Right lobe of liver (tissue), 4 donors: ENCODE measurements around the gene FAM171A1.

Experiments
- POLR2A ChIP-seq: fragments of 450-650 bp; IDR thresholded peaks from one replicate; pipeline ENCODE4 v1.6.1; 2017; ENCODE audit warnings: antibody characterized with exemption, mild to moderate bottlenecking
- TF ChIP-seq, protein P1 (sequence below), 4 donors: fragments of 200-600 bp in 3 of 4; fragments of 450-650 bp in 1 of 4; IDR thresholded peaks; one replicate each; pipeline versions ENCODE4 v1.5.1 to v1.8.0; 2016 to 2022; ENCODE audit warnings: antibody characterized with exemption in 4 of 4, mild to moderate bottlenecking in 2 of 4
- donor health status: DM: no; HTN: no; CAD: no.
- donor health status: DM: no; HTN: no; CAD: no.
- donor health status: DM: no; HTN: yes; CAD: no.

- TF ChIP-seq, protein P1, sequence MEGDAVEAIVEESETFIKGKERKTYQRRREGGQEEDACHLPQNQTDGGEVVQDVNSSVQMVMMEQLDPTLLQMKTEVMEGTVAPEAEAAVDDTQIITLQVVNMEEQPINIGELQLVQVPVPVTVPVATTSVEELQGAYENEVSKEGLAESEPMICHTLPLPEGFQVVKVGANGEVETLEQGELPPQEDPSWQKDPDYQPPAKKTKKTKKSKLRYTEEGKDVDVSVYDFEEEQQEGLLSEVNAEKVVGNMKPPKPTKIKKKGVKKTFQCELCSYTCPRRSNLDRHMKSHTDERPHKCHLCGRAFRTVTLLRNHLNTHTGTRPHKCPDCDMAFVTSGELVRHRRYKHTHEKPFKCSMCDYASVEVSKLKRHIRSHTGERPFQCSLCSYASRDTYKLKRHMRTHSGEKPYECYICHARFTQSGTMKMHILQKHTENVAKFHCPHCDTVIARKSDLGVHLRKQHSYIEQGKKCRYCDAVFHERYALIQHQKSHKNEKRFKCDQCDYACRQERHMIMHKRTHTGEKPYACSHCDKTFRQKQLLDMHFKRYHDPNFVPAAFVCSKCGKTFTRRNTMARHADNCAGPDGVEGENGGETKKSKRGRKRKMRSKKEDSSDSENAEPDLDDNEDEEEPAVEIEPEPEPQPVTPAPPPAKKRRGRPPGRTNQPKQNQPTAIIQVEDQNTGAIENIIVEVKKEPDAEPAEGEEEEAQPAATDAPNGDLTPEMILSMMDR (IDR thresholded peaks at IDR 0.05), result no peak
- TF ChIP-seq POLR2A, result no peak
Observed at GRCh38 chr10:15300145-15300544, 70.9 kb downstream of the FAM171A1 start.
